Loucy (cell line): ENCODE data around the gene WWOX.

Experiments
- H2AFZ ChIP-seq: fragments of 200-600 bp; sonication (generic); 2 replicates; pipeline ENCODE4 v1.6.0; 2016; ENCODE audit warnings: antibody characterized with exemption, mild to moderate bottlenecking, low read length, moderate library complexity
- H3F3A ChIP-seq: fragments of 200-600 bp; 2 replicates; pipeline ENCODE4 v1.6.0; 2016; ENCODE audit warnings: antibody characterized with exemption, low read depth, mild to moderate bottlenecking
- H3K27me3 ChIP-seq: fragments of 200-600 bp; sonication (generic); 2 replicates; pipeline ENCODE4 v1.6.1; 2014; ENCODE audit warnings: low read length, mild to moderate bottlenecking; ENCODE audit not compliant: insufficient read depth, poor library complexity, severe bottlenecking
- H3K36me3 ChIP-seq: fragments of 200-600 bp; sonication (generic); 2 replicates; pipeline ENCODE4 v1.6.1; 2016; ENCODE audit warnings: low read length; ENCODE audit not compliant: insufficient read depth
- H3K4me1 ChIP-seq: fragments of 200-600 bp; sonication (generic); 2 replicates; pipeline ENCODE4 v1.5.1; 2014; ENCODE audit warnings: low read length, mild to moderate bottlenecking; ENCODE audit not compliant: insufficient read depth, poor library complexity, severe bottlenecking
- H3K4me2 ChIP-seq: fragments of 200-600 bp; sonication (generic); 2 replicates; pipeline ENCODE4 v1.6.0; 2014; ENCODE audit warnings: antibody characterized with exemption, low read length, low read depth, mild to moderate bottlenecking; ENCODE audit not compliant: poor library complexity, severe bottlenecking
- H3K4me3 ChIP-seq: fragments of 200-600 bp; sonication (generic); 2 replicates; pipeline ENCODE4 v1.5.1; 2014; ENCODE audit warnings: low read length, mild to moderate bottlenecking, mixed read lengths; ENCODE audit not compliant: poor library complexity, severe bottlenecking
- H3K79me2 ChIP-seq: fragments of 200-600 bp; sonication (generic); 2 replicates; pipeline ENCODE4 v1.6.1; 2014; ENCODE audit warnings: low read length; ENCODE audit not compliant: insufficient read depth
- H3K9ac ChIP-seq: fragments of 200-600 bp; sonication (generic); 2 replicates; pipeline ENCODE4 v1.6.0; 2014; ENCODE audit warnings: mild to moderate bottlenecking, low read depth, low read length, moderate library complexity; ENCODE audit not compliant: poor library complexity, severe bottlenecking
- H3K9me2 ChIP-seq: fragments of 200-600 bp; sonication (generic); replicated peaks from 2 replicates; pipeline ENCODE4 v1.6.1; 2016; ENCODE audit warnings: low read depth, low read length, mixed read lengths
- H3K9me3 ChIP-seq: fragments of 200-600 bp; sonication (generic); 2 replicates; pipeline ENCODE4 v1.6.1; 2014; ENCODE audit warnings: mild to moderate bottlenecking, antibody characterized with exemption, low read length, low read depth; ENCODE audit not compliant: insufficient read depth
- H4K20me1 ChIP-seq: fragments of 200-600 bp; sonication (generic); 2 replicates; pipeline ENCODE4 v1.6.0; 2014; ENCODE audit warnings: antibody characterized with exemption, low read length, mild to moderate bottlenecking; ENCODE audit not compliant: insufficient read depth, poor library complexity, severe bottlenecking
- EZH2phosphoT487 ChIP-seq: fragments of 200-600 bp; IDR thresholded peaks from 2 replicates; pipeline ENCODE4 v1.6.1; 2018; ENCODE audit warnings: antibody characterized with exemption, mild to moderate bottlenecking, moderate library complexity, borderline replicate concordance
- TF ChIP-seq, protein P1 (sequence below): fragments of 200-600 bp; sonication (generic); conservative IDR thresholded peaks from 2 replicates; pipeline ENCODE4 v1.5.1; 2014; ENCODE audit warnings: mild to moderate bottlenecking, antibody characterized with exemption, low read length

WWOX gene

GRCh38 chr16:78189121-78189520 lies 89.7 kb downstream of the WWOX start:
- Histone ChIP-seq H3K27me3 (no peaks in the 10 kb centered on the region), H3K4me1 (peaks cover 6% of the 10 kb centered on the region), H3K4me2 (no peak overlapping the region), H3F3A (no peaks in the 10 kb centered on the region), H4K20me1 (no peaks in the 10 kb centered on the region), H3K9me3 (no peaks in the 10 kb centered on the region), H3K79me2 (no peaks in the 10 kb centered on the region), H3K9ac (no peak overlapping the region), H3K4me3 (no peak overlapping the region), H3K9me2 (no peaks in the 10 kb centered on the region), H3K36me3 (no peaks in the 10 kb centered on the region), H2AFZ (no peak overlapping the region)
- TF ChIP-seq, protein P1, sequence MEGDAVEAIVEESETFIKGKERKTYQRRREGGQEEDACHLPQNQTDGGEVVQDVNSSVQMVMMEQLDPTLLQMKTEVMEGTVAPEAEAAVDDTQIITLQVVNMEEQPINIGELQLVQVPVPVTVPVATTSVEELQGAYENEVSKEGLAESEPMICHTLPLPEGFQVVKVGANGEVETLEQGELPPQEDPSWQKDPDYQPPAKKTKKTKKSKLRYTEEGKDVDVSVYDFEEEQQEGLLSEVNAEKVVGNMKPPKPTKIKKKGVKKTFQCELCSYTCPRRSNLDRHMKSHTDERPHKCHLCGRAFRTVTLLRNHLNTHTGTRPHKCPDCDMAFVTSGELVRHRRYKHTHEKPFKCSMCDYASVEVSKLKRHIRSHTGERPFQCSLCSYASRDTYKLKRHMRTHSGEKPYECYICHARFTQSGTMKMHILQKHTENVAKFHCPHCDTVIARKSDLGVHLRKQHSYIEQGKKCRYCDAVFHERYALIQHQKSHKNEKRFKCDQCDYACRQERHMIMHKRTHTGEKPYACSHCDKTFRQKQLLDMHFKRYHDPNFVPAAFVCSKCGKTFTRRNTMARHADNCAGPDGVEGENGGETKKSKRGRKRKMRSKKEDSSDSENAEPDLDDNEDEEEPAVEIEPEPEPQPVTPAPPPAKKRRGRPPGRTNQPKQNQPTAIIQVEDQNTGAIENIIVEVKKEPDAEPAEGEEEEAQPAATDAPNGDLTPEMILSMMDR: no peak
- no peak for TF ChIP-seq EZH2phosphoT487

DNA sequence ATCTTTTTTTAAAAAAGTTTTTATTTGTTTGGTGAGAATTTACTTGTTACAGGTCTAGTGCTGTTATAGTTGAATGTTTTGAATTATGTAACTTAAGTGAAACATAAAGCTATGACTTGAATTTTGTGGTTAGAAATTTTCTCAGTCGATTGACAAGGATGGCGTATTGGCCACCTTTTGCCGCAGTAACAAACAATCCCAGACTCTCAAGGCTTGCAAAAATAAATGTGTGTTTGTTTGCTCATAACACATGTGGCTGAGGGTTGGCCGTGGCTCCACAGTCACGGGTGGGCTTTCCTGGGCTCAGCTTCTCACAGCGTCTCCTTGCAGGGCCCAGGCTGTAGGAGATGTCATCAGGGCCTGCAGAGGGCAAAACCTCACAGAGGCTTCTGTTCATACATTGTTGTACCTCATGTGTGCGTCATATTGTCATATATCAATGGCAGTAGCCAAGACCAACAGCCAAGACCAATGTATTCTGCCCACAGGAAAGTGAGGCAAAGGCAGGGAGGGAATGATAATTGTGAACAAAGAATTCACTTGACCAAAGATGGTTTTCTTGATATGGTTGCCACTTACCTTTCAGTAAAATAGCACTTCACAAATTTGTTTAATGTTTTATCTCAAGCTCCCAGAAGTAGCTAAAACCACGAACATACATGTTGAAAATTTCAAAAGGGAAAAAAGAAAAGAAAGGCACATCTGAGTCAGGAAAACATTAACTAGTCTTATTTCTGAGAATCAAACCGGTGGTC lies 93.5 kb downstream of the WWOX start:
- no peak overlapping the region for H3K9ac ChIP-seq
- H3F3A ChIP-seq: no peaks in the 10 kb centered on the region
- H3K27me3 ChIP-seq: no peaks in the 10 kb centered on the region
- no peaks in the 10 kb centered on the region for H4K20me1 ChIP-seq
- no peaks in the 10 kb centered on the region for H3K79me2 ChIP-seq
- no peaks in the 10 kb centered on the region for H3K9me3 ChIP-seq
- H2AFZ ChIP-seq: no peak overlapping the region
- H3K9me2 ChIP-seq: no peaks in the 10 kb centered on the region
- no peaks in the 10 kb centered on the region for H3K36me3 ChIP-seq
- no peak overlapping the region for H3K4me3 ChIP-seq
- peaks cover 6% of the 10 kb centered on the region for H3K4me1 ChIP-seq
- TF ChIP-seq, protein P1: no peak
- TF ChIP-seq EZH2phosphoT487: no peak
- peak overlapping the region; percentile 36 for H3K4me2 ChIP-seq

GRCh38 chr16:78194948-78195347 lies 95.5 kb downstream of the WWOX start:
- no peak overlapping the region for H3K4me3 ChIP-seq
- no peaks in the 10 kb centered on the region for H4K20me1 ChIP-seq
- H3K79me2 ChIP-seq: no peaks in the 10 kb centered on the region
- TF ChIP-seq EZH2phosphoT487: no peak
- TF ChIP-seq, protein P1: no peak
- H3K4me1 ChIP-seq: peaks cover 16% of the 10 kb centered on the region
- H3K36me3 ChIP-seq: no peaks in the 10 kb centered on the region
- no peaks in the 10 kb centered on the region for H3K27me3 ChIP-seq
- no peak overlapping the region for H3K9ac ChIP-seq
- H3K9me3 ChIP-seq: no peaks in the 10 kb centered on the region
- no peaks in the 10 kb centered on the region for H3K9me2 ChIP-seq
- no peaks in the 10 kb centered on the region for H3F3A ChIP-seq
- no peak overlapping the region for H3K4me2 ChIP-seq
- H2AFZ ChIP-seq: no peak overlapping the region
